H1 (cell line): Measurements from ENCODE around the gene NR1I2. TPM values are rescaled to one million over a fixed set of nuclear protein-coding genes. Genes with fewer than 3 reads are reported as not detected.

Experiments
- CTCF ChIA-PET: fragments of 300-600 bp; sonication (Branson Sonifier 250); formaldehyde crosslinking; loops from one replicate; lab custom pipeline; 2021; ENCODE audit not compliant: partially characterized antibody; lab: Charles Lee
- POLR2A ChIA-PET: fragments of 300-600 bp; sonication (Branson Sonifier 250); formaldehyde crosslinking; loops from one replicate; lab custom pipeline; 2021; ENCODE audit warnings: inconsistent platforms; ENCODE audit not compliant: partially characterized antibody; lab: Charles Lee
- DNase-seq, 2 experiments: peaks; one replicate each; pipeline versions ENCODE4 v3.0.0 to v3.0.0-alpha.2; 2010 to 2022; ENCODE audit warnings: low spot score in 2 of 2, low read depth in 1 of 2, mixed read lengths in 1 of 2
- FAIRE-seq: peaks from 2 replicates; lab custom pipeline; 2011; peaks lifted over from hg19 to GRCh38; lab: Jason Lieb, UNC
- H2AFZ ChIP-seq: 2 replicates; pipeline ENCODE4 v1.8.1; 2012; ENCODE audit warnings: low read length, inconsistent platforms
- H2AK5ac ChIP-seq: 2 replicates; pipeline ENCODE4 v1.6.1; 2013; ENCODE audit warnings: low read depth, low read length
- H2BK120ac ChIP-seq: replicated peaks from 2 replicates; pipeline ENCODE3; 2013; ENCODE audit warnings: low read depth, low read length, inconsistent platforms
- H2BK12ac ChIP-seq: 2 replicates; pipeline ENCODE4 v1.6.1; 2013; ENCODE audit warnings: low read depth, low read length
- H2BK15ac ChIP-seq: 2 replicates; pipeline ENCODE4 v1.6.1; 2013; ENCODE audit warnings: low read length
- H2BK20ac ChIP-seq: 2 replicates; pipeline ENCODE4 v1.6.1; 2013; ENCODE audit warnings: low read length
- H2BK5ac ChIP-seq: 2 replicates; pipeline ENCODE4 v1.6.1; 2013; ENCODE audit warnings: low read depth, low read length
- H3K14ac ChIP-seq: 2 replicates; pipeline ENCODE4 v1.6.1; 2013; ENCODE audit warnings: inconsistent platforms; ENCODE audit not compliant: insufficient read length
- H3K18ac ChIP-seq: 2 replicates; pipeline ENCODE4 v1.6.1; 2013; ENCODE audit warnings: low read length; ENCODE audit errors: extremely low read depth
- H3K23ac ChIP-seq: 2 replicates; pipeline ENCODE4 v1.6.1; 2013; ENCODE audit warnings: inconsistent platforms; ENCODE audit not compliant: insufficient read length
- H3K23me2 ChIP-seq: 2 replicates; pipeline ENCODE4 v1.6.1; 2013; ENCODE audit warnings: low read depth, low read length
- H3K27ac ChIP-seq: 2 replicates; pipeline ENCODE4 v1.6.1; 2011; ENCODE audit warnings: low read depth, low read length, inconsistent platforms
- H3K27me3 ChIP-seq, 4 experiments: replicated peaks in 1 of 4; 1 replicate in 1 of 4; 2 replicates in 3 of 4; pipeline versions ENCODE4 v1.6.1 to v1.8.1; 2011 to 2013; ENCODE audit warnings: low read length in 3 of 4, mild to moderate bottlenecking in 3 of 4, inconsistent platforms in 2 of 4, mixed read lengths in 2 of 4, moderate library complexity in 1 of 4; ENCODE audit not compliant: control insufficient read depth in 3 of 4, insufficient read depth in 3 of 4; ENCODE audit errors: extremely low read depth in 1 of 4
- H3K36me3 ChIP-seq, 4 experiments: 2 replicates each; pipeline versions ENCODE4 v1.6.1 to v1.8.1; 2011 to 2013; ENCODE audit warnings: mild to moderate bottlenecking in 4 of 4, low read length in 3 of 4, moderate library complexity in 2 of 4, control low read depth in 1 of 4, inconsistent platforms in 1 of 4; ENCODE audit not compliant: insufficient read depth in 4 of 4, control insufficient read depth in 2 of 4
- H3K4ac ChIP-seq: replicated peaks from 2 replicates; pipeline ENCODE3; 2013; ENCODE audit warnings: low read length, low read depth, mixed read lengths, inconsistent platforms; ENCODE audit not compliant: insufficient read length
- H3K4me1 ChIP-seq, 4 experiments: replicated peaks in 1 of 4; 1 replicate in 1 of 4; 2 replicates in 3 of 4; pipeline versions ENCODE4 v1.6.1 to v1.8.1; 2011 to 2013; ENCODE audit warnings: low read length in 3 of 4, inconsistent platforms in 2 of 4, mixed read lengths in 1 of 4; ENCODE audit not compliant: insufficient read depth in 4 of 4, control insufficient read depth in 3 of 4
- H3K4me2 ChIP-seq, 2 experiments: 2 replicates each; pipeline versions ENCODE4 v1.6.1 to v1.8.1; 2011 to 2013; ENCODE audit warnings: low read depth in 2 of 2, low read length in 2 of 2, control low read depth in 1 of 2, inconsistent platforms in 1 of 2, mild to moderate bottlenecking in 1 of 2; ENCODE audit not compliant: insufficient read depth in 1 of 2
- H3K4me3 ChIP-seq, 4 experiments: fragments of 200-600, 300-600 bp in 1 of 4; sonication (generic), shearing (Covaris generic), sonication (Bioruptor Twin) in 1 of 4; 2 replicates each; pipeline versions ENCODE4 v1.5.1 to v1.8.1; 2011 to 2016; ENCODE audit warnings: low read length in 4 of 4, low read depth in 3 of 4, control low read depth in 2 of 4, inconsistent platforms in 2 of 4, mild to moderate bottlenecking in 2 of 4, mixed read lengths in 1 of 4, moderate library complexity in 1 of 4; ENCODE audit not compliant: insufficient read depth in 2 of 4; ENCODE audit errors: extremely low read depth in 1 of 4
- H3K56ac ChIP-seq: replicated peaks from 2 replicates; pipeline ENCODE3; 2013; ENCODE audit warnings: low read depth, mild to moderate bottlenecking, mixed read lengths, low read length, inconsistent platforms; ENCODE audit not compliant: insufficient read length
- H3K79me1 ChIP-seq: 2 replicates; pipeline ENCODE4 v1.6.1; 2013; ENCODE audit warnings: low read depth, low read length, control low read depth
- H3K79me2 ChIP-seq, 2 experiments: 2 replicates each; pipeline versions ENCODE4 v1.6.1 to v1.8.1; 2012 to 2013; ENCODE audit warnings: low read length in 2 of 2, mild to moderate bottlenecking in 2 of 2, inconsistent platforms in 1 of 2; ENCODE audit not compliant: insufficient read depth in 2 of 2, control insufficient read depth in 1 of 2
- H3K9ac ChIP-seq, 4 experiments: replicated peaks in 1 of 4; 1 replicate in 1 of 4; 2 replicates in 3 of 4; pipeline versions ENCODE4 v1.6.1 to v1.8.1; 2011 to 2013; ENCODE audit warnings: low read depth in 3 of 4, low read length in 3 of 4, control low read depth in 2 of 4, mild to moderate bottlenecking in 2 of 4, moderate library complexity in 2 of 4, inconsistent platforms in 1 of 4; ENCODE audit errors: extremely low read depth in 1 of 4
- H3K9me3 ChIP-seq, 2 experiments: 2 replicates each; pipeline versions ENCODE4 v1.6.1 to v1.8.1; 2012 to 2013; ENCODE audit warnings: mild to moderate bottlenecking in 2 of 2, moderate library complexity in 2 of 2, control low read depth in 1 of 2, inconsistent platforms in 1 of 2, low read depth in 1 of 2, low read length in 1 of 2, mixed read lengths in 1 of 2; ENCODE audit not compliant: insufficient read depth in 2 of 2
- H4K20me1 ChIP-seq, 2 experiments: replicated peaks in 1 of 2; 2 replicates each; pipeline versions ENCODE3 to v1.8.1; 2011 to 2013; ENCODE audit warnings: inconsistent platforms in 2 of 2, low read length in 2 of 2, mild to moderate bottlenecking in 1 of 2; ENCODE audit not compliant: insufficient read depth in 2 of 2, control insufficient read depth in 1 of 2
- H4K5ac ChIP-seq: 2 replicates; pipeline ENCODE4 v1.6.1; 2013; ENCODE audit warnings: low read length, low read depth, mixed read lengths, inconsistent platforms; ENCODE audit not compliant: insufficient read length
- H4K8ac ChIP-seq: 2 replicates; pipeline ENCODE4 v1.8.0; 2013; ENCODE audit warnings: mild to moderate bottlenecking, moderate library complexity, low read length, inconsistent platforms; ENCODE audit not compliant: insufficient read depth; ENCODE audit errors: extremely low read depth
- H4K91ac ChIP-seq: replicated peaks from 2 replicates; pipeline ENCODE3; 2013; ENCODE audit warnings: low read length, mixed read lengths, inconsistent platforms; ENCODE audit not compliant: insufficient read length
- ATF2 ChIP-seq: IDR thresholded peaks from 2 replicates; pipeline ENCODE4 v1.6.1; 2012; ENCODE audit warnings: low read length, inconsistent platforms
- FOSL1 ChIP-seq: IDR thresholded peaks from 2 replicates; pipeline ENCODE4 v1.6.1; 2011; ENCODE audit warnings: mild to moderate bottlenecking, low read depth, low read length, moderate library complexity; ENCODE audit not compliant: insufficient read depth
- HDAC6 ChIP-seq: IDR thresholded peaks from one replicate; pipeline ENCODE4 v1.7.1; 2012; ENCODE audit warnings: low read depth, mild to moderate bottlenecking, inconsistent platforms, low read length, moderate library complexity
- JUND ChIP-seq: IDR thresholded peaks from 2 replicates; pipeline ENCODE4 v1.6.1; 2011; ENCODE audit warnings: mild to moderate bottlenecking, improper control_type of control experiment, low read length
- KDM4A ChIP-seq: IDR thresholded peaks from one replicate; pipeline ENCODE4 v1.7.1; 2012; ENCODE audit warnings: low read depth, mild to moderate bottlenecking, moderate library complexity, low read length, inconsistent platforms; ENCODE audit not compliant: severe bottlenecking
- RFX5 ChIP-seq: IDR thresholded peaks from 2 replicates; pipeline ENCODE4 v1.6.1; 2011; ENCODE audit warnings: low read depth, low read length, improper control_type of control experiment, borderline replicate concordance
- RXRA ChIP-seq: IDR thresholded peaks from 2 replicates; pipeline ENCODE4 v1.6.1; 2011; ENCODE audit warnings: low read depth, mild to moderate bottlenecking, low read length, moderate library complexity; ENCODE audit not compliant: insufficient read depth
- SAP30 ChIP-seq: fragments of 300-600 bp; sonication (generic); IDR thresholded peaks from 2 replicates; pipeline ENCODE4 v1.7.1; 2012; ENCODE audit warnings: low read length, moderate library complexity, mild to moderate bottlenecking, inconsistent platforms; ENCODE audit not compliant: insufficient read depth, insufficient replicate concordance
- SIN3A ChIP-seq, 2 experiments: IDR thresholded peaks in 1 of 2; conservative IDR thresholded peaks in 1 of 2; 2 replicates each; pipeline ENCODE4 v1.6.1; 2011 to 2012; ENCODE audit warnings: low read length in 2 of 2, improper control_type of control experiment in 1 of 2, low read depth in 1 of 2, mild to moderate bottlenecking in 1 of 2
- SIRT6 ChIP-seq: IDR thresholded peaks from one replicate; pipeline ENCODE4 v1.7.1; 2012; ENCODE audit warnings: low read length, inconsistent platforms
- SP1 ChIP-seq: IDR thresholded peaks from 2 replicates; pipeline ENCODE4 v1.6.1; 2011; ENCODE audit warnings: low read depth, low read length
- TAF1 ChIP-seq: IDR thresholded peaks from 2 replicates; pipeline ENCODE4 v1.6.1; 2011; ENCODE audit warnings: mild to moderate bottlenecking, low read depth, low read length
- ZNF274 ChIP-seq: IDR thresholded peaks from 2 replicates; pipeline ENCODE4 v1.7.0; 2012; ENCODE audit warnings: low read length, borderline replicate concordance; ENCODE audit errors: extremely low read depth
- WGBS, 2 experiments: shearing (Covaris generic) in 1 of 2; methylation state at CpG; one replicate each; pipeline versions ENCODE4 v1.1.6 to v1.1.7; 2013 to 2015; ENCODE audit warnings: low lambda C conversion rate in 2 of 2, mixed read lengths in 2 of 2, inconsistent platforms in 1 of 2, low coverage in 1 of 2, missing lambda C conversion rate in 1 of 2; ENCODE audit not compliant: insufficient replicate concordance in 2 of 2, insufficient coverage in 1 of 2, insufficient read length in 1 of 2; ENCODE audit errors: extremely low coverage in 1 of 2, missing lambda C conversion rate in 1 of 2; 5-methylcytosine and 5-hydroxymethylcytosine counted together
- polyA plus RNA-seq, 7 experiments: library from polyadenylated mRNA; depleted of rRNA in 3 of 7; stranded (reverse) in 5 of 7; unstranded in 2 of 7; fragments of >200 nt in 5 of 7; fragments of 200-250 nt in 2 of 7; gene quantifications; 1 replicate in 5 of 7; 2 replicates in 1 of 7; 4 replicates in 1 of 7; pipeline versions ENCODE4 v1.2.1 to v1.2.3, GENCODE V29; 2011 to 2013; ENCODE audit warnings: missing spikeins in 2 of 7, mixed read lengths in 2 of 7
- total RNA-seq: library from RNA; stranded (reverse); fragmentation: NEBNext Ultra II Directional; extraction: Animal tissue kit (Norgen Biotek cat#: 25700); gene quantifications from 2 replicates; pipeline ENCODE4 v1.2.1, GENCODE V29; 2021

Gene NR1I2
- total and polyA plus RNA-seq, 2 of the 8 experiments (the other 6 are each of a cell fraction or from before 2014, with no cell fraction given), result 0.28 to 1.8 TPM

GRCh38 chr3:119796368-119796767 lies 14.5 kb downstream of the NR1I2 start:
- POLR2A ChIA-PET, result interaction anchor here (1.2 kb wide), 1 partner anchor 14 kb away, joined by 3 read pairs; no protein-coding TSS in a partner anchor
- H3K4ac ChIP-seq, result no peak overlapping the region
- H3K23ac ChIP-seq, result no peak overlapping the region
- H3K9me3 ChIP-seq, result no peaks in the 10 kb centered on the region
- H3K79me2 ChIP-seq, result no peaks in the 10 kb centered on the region
- H3K14ac ChIP-seq, result no peak overlapping the region
- no peak overlapping the region for H3K18ac ChIP-seq
- H4K20me1 ChIP-seq, result no peaks in the 10 kb centered on the region
- H4K91ac ChIP-seq, result no peak overlapping the region
- no peak overlapping the region for H3K4me3 ChIP-seq
- no peak overlapping the region; the same call in 1 of the 2 replicates for H2BK20ac ChIP-seq
- WGBS, 2 experiments, result 92% methylated on average over 2 of the region's 2 CpGs; no CpG with 5 or more reads in 1 of the 2 experiments
- no peak overlapping the region for H2BK15ac ChIP-seq
- no peaks in the 10 kb centered on the region for H3K79me1 ChIP-seq
- H4K5ac ChIP-seq, result no peak overlapping the region
- no peaks in the 10 kb centered on the region for H3K27me3 ChIP-seq
- H3K4me2 ChIP-seq, result no peak overlapping the region
- no peak overlapping the region for H4K8ac ChIP-seq
- no peak overlapping the region for H2BK12ac ChIP-seq
- H3K56ac ChIP-seq, result no peak overlapping the region
- H3K36me3 ChIP-seq, result no peaks in the 10 kb centered on the region
- no peak overlapping the region for H3K27ac ChIP-seq
- FAIRE-seq (no peak), DNase-seq (no peak)
- CTCF ChIA-PET, result interaction anchor here (1.1 kb wide), 1 partner anchor 11 kb away, joined by 3 read pairs; no protein-coding TSS in a partner anchor
- H2AK5ac ChIP-seq, result no peak overlapping the region
- H2BK120ac ChIP-seq, result no peak overlapping the region
- H3K4me1 ChIP-seq, result peaks cover 0 to 4% (median 3%) of the 10 kb centered on the region in 4 experiments; a peak in 3 of 7 replicates
- H3K23me2 ChIP-seq, result no peaks in the 10 kb centered on the region
- H2BK5ac ChIP-seq, result no peak overlapping the region
- no peak overlapping the region for H3K9ac ChIP-seq
- no peak overlapping the region for H2AFZ ChIP-seq
- no peak for TF ChIP-seq JUND
- no peak for TF ChIP-seq ATF2
- TF ChIP-seq TAF1, result no peak
- TF ChIP-seq RXRA, result no peak
- TF ChIP-seq KDM4A, result no peak
- no peak for TF ChIP-seq SIRT6
- TF ChIP-seq SP1, result no peak
- no peak for TF ChIP-seq HDAC6
- no peak for TF ChIP-seq ZNF274
- TF ChIP-seq RFX5, result no peak
- no peak for TF ChIP-seq SAP30
- TF ChIP-seq SIN3A (conservative IDR thresholded peaks at IDR 0.05 in 1 of 2, IDR thresholded peaks at IDR 0.05 in 1 of 2; ENCODE audit: low read depth in 1 of 2, low read length in 2 of 2), result no peak
- TF ChIP-seq FOSL1, result no peak
